Suppressor macrophage treated with lipopolysaccharide for 4 hours (primary cell): ENCODE measurements around the gene DFFB.
A peak's percentile ranks its signal among the peaks of the same experiment; 100 is the strongest.

Experiments
- DNase-seq: peaks from one replicate; pipeline ENCODE4 v3.0.0-alpha.2; 2020

Gene DFFB

GRCh38 chr1:3834701-3835100 is 22.6 kb upstream of the DFFB start:
- no peak for DNase-seq

GRCh38 chr1:3836421-3836820 is 20.9 kb upstream of the DFFB start:
- DNase-seq: no peak

GRCh38 chr1:3837200-3837599 is 20.1 kb upstream of the DFFB start:
- DNase-seq: no peak

GRCh38 chr1:3837685-3838084 is 19.6 kb upstream of the DFFB start:
- DNase-seq: no peak

GRCh38 chr1:3838788-3839187 is 18.5 kb upstream of the DFFB start:
- DNase-seq: no peak

- DNase-seq: no peak
These were observed 15.8 kb upstream of the DFFB start for GRCh38 chr1:3841491-3841890.

- peak; percentile 15 for DNase-seq
These were observed 14.4 kb upstream of the DFFB start for GRCh38 chr1:3842912-3843311.

GRCh38 chr1:3846541-3846940 is 10.7 kb upstream of the DFFB start:
- no peak for DNase-seq

- DNase-seq: no peak
These were observed 10.2 kb upstream of the DFFB start for GRCh38 chr1:3847081-3847480.

- DNase-seq: no peak
These were observed 6.4 kb upstream of the DFFB start for GRCh38 chr1:3850857-3851256.

GRCh38 chr1:3851292-3851691 is 6.0 kb upstream of the DFFB start:
- DNase-seq: no peak

- no peak for DNase-seq
These were observed 5.2 kb upstream of the DFFB start for GRCh38 chr1:3852091-3852490.

- DNase-seq: no peak
These were observed 4.4 kb upstream of the DFFB start for GRCh38 chr1:3852711-3853485.

- no peak for DNase-seq
These were observed 484 bp downstream of the DFFB start for GRCh38 chr1:3857791-3858129.

- no peak for DNase-seq
These were observed 1.1 kb downstream of the DFFB start for GRCh38 chr1:3858231-3858981.

- DNase-seq: no peak
These were observed 6.1 kb downstream of the DFFB start for GRCh38 chr1:3863231-3863935.

- no peak for DNase-seq
These were observed 7.6 kb downstream of the DFFB start for GRCh38 chr1:3864884-3865283.

GRCh38 chr1:3865606-3866160 is 8.4 kb downstream of the DFFB start:
- no peak for DNase-seq

- DNase-seq: no peak
These were observed 11.3 kb downstream of the DFFB start for GRCh38 chr1:3868464-3869006.

- DNase-seq: no peak
These were observed 12.6 kb downstream of the DFFB start for GRCh38 chr1:3869751-3870301.

GRCh38 chr1:3871451-3871805 is 14.2 kb downstream of the DFFB start:
- no peak for DNase-seq

- DNase-seq: no peak
These were observed 15.3 kb downstream of the DFFB start for GRCh38 chr1:3872546-3872945.

- no peak for DNase-seq
These were observed 17.5 kb downstream of the DFFB start for GRCh38 chr1:3874736-3875135.
